Erythroblast (primary cell): Measurements from ENCODE around the gene PUS1.

Source experiments
- GATA1 ChIP-seq: IDR thresholded peaks from 2 replicates; pipeline ENCODE4 v1.6.1; 2011; ENCODE audit warnings: low read depth, mild to moderate bottlenecking, control low read depth, low read length, moderate library complexity
- POLR2A ChIP-seq: IDR thresholded peaks from 2 replicates; pipeline ENCODE4 v1.6.1; 2011; ENCODE audit warnings: mild to moderate bottlenecking, low read length

- TF ChIP-seq POLR2A: no peak
- TF ChIP-seq GATA1: no peak
Observed at GRCh38 chr12:131938082-131938481, 9.0 kb downstream of the PUS1 start.
